Cardiac muscle cell (in vitro differentiated cells and primary cell): ENCODE measurements around the gene GTF2IRD1. TPM values are rescaled to one million over a fixed set of nuclear protein-coding genes. Genes with fewer than 3 reads are reported as not detected.
A peak's percentile ranks its signal among the peaks of the same experiment; 100 is the strongest.

Experiments used
- DNase-seq, 2 donors: peaks; one replicate each; pipeline versions ENCODE4 v3.0.0 to v3.0.0-alpha.2; 2010 to 2017; ENCODE audit warnings: low read depth in 1 of 2, low spot score in 1 of 2
- H3K27ac ChIP-seq: fragments of 200-600 bp; sonication (generic); 2 replicates; pipeline ENCODE4 v1.5.1; 2016
- H3K27me3 ChIP-seq: fragments of 200-600 bp; sonication (generic); 2 replicates; pipeline ENCODE4 v1.6.0; 2016; ENCODE audit warnings: control low read depth
- H3K36me3 ChIP-seq: fragments of 200-600 bp; sonication (generic); 2 replicates; pipeline ENCODE4 v1.5.1; 2016; ENCODE audit warnings: control low read depth
- H3K4me1 ChIP-seq: fragments of 200-600 bp; sonication (generic); 2 replicates; pipeline ENCODE4 v1.8.1; 2017; ENCODE audit warnings: low read depth, mild to moderate bottlenecking, mixed run types
- H3K4me3 ChIP-seq: fragments of 200-600 bp; sonication (generic); 2 replicates; pipeline ENCODE4 v1.5.1; 2016; ENCODE audit warnings: mild to moderate bottlenecking
- H3K9me3 ChIP-seq: fragments of 200-600 bp; sonication (generic); 2 replicates; pipeline ENCODE4 v1.5.1; 2017; ENCODE audit warnings: low read depth, mild to moderate bottlenecking, control low read depth
- polyA plus RNA-seq: library from polyadenylated mRNA; unstranded; fragments of >200 nt; fragmentation: Nextera tagmentation; extraction: Ambion mirVana; gene quantifications from 2 replicates; pipeline ENCODE4 v1.2.1, GENCODE V29; 2016
- total RNA-seq: library from RNA; depleted of rRNA; stranded (reverse); fragments of >200 nt; gene quantifications from 2 replicates; pipeline ENCODE4 v1.2.3, GENCODE V29; 2016
- TF ChIP-seq, protein P1 (sequence below): IDR thresholded peaks from 2 replicates; pipeline ENCODE4 v1.5.1; 2012; ENCODE audit warnings: low read depth, mild to moderate bottlenecking, low read length

The GTF2IRD1 gene
- total and polyA plus RNA-seq, 2 experiments from 2014 or later, result 29.6 to 51.4 TPM

DNA sequence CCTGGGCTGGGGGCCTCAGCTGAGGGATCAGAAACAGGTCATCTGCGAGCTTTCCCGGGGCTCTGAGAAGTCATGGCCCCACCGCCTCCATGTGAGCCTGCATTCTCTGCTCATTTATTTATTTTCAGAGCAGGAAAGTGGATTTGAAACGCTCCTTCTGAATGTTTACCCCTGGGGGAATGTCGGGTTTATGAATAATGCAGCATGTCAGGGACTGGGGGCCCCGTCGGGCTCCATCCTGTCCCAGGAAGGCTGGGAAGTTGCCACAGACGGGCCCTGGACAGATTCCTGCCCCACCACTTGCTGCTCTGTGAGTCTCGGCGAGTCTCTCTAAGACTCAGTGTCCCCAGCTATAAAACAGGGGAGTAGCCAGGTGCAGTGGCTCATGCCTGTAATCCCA, 11.9 kb upstream of the GTF2IRD1 start:
- no peaks in the 10 kb centered on the region for H3K9me3 ChIP-seq
- H3K27ac ChIP-seq, result no peak overlapping the region
- no peaks in the 10 kb centered on the region for H3K27me3 ChIP-seq
- TF ChIP-seq, protein P1, sequence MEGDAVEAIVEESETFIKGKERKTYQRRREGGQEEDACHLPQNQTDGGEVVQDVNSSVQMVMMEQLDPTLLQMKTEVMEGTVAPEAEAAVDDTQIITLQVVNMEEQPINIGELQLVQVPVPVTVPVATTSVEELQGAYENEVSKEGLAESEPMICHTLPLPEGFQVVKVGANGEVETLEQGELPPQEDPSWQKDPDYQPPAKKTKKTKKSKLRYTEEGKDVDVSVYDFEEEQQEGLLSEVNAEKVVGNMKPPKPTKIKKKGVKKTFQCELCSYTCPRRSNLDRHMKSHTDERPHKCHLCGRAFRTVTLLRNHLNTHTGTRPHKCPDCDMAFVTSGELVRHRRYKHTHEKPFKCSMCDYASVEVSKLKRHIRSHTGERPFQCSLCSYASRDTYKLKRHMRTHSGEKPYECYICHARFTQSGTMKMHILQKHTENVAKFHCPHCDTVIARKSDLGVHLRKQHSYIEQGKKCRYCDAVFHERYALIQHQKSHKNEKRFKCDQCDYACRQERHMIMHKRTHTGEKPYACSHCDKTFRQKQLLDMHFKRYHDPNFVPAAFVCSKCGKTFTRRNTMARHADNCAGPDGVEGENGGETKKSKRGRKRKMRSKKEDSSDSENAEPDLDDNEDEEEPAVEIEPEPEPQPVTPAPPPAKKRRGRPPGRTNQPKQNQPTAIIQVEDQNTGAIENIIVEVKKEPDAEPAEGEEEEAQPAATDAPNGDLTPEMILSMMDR, result no peak
- H3K4me1 ChIP-seq, result no peaks in the 10 kb centered on the region
- no peaks in the 10 kb centered on the region for H3K36me3 ChIP-seq
- H3K4me3 ChIP-seq, result no peak overlapping the region
- DNase-seq, result no peak

DNA sequence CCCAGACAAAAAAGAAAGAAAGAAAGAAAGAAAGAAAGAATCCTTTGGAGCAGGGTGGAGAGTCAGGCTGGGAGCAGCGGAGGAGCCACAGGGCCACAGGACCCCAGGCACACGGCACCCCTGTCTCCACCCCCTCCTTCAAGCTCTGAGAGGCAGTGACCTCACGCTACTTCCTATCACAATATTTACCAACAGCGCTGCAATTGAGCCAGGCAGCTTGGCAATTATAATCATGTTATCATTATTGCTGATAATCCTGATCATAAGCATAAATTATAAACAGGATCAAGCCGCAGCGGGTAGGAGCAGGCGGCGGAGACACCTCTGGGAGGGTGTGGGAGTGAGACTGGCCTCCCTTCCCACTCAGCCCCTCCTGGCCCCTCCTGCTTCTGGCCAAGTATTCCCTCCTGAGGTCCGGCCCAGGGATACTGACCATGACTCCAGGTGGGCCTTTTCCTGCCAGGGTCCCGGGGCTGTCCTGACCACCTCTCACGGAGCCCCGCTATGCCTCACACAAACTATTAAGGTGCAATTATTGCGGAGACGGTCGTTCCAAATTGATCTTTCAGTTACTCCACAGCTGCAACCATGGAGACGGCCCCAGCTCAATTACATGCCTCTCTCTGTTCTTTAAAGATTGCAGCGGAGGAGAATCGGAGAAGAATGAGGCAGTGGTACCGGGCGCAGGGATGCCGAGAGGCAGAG, 10.0 kb upstream of the GTF2IRD1 start:
- Histone ChIP-seq H3K36me3 (no peaks in the 10 kb centered on the region), H3K27ac (no peak overlapping the region), H3K4me3 (no peak overlapping the region), H3K9me3 (no peaks in the 10 kb centered on the region), H3K27me3 (no peaks in the 10 kb centered on the region), H3K4me1 (no peaks in the 10 kb centered on the region)
- TF ChIP-seq, protein P1, result no peak
- no peak for DNase-seq

DNA sequence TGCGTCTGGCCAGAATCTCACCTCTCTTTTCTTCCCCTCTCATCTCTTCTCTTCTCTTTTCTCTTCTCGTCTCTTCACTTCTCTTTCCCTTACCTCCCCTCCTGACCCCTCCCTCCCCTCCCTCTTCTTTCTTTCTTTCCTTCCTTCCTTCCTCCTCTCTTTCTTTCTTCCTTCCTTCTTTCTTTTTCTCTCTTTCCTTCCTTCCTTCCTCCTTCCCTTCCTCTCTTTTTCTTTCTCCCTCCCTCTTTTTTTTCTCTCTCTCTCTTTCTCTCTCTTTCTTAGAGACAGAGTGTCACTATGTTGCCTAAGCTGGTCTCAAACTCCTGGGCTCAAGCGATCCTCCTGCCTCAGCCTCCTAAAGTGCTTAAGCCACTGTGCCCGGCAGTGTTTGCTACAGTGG, 4.6 kb upstream of the GTF2IRD1 start:
- Histone ChIP-seq H3K9me3 (no peaks in the 10 kb centered on the region), H3K27ac (no peak overlapping the region), H3K36me3 (no peaks in the 10 kb centered on the region), H3K4me3 (no peak overlapping the region), H3K27me3 (no peaks in the 10 kb centered on the region), H3K4me1 (no peaks in the 10 kb centered on the region)
- no peak for DNase-seq
- TF ChIP-seq, protein P1, result no peak

DNA sequence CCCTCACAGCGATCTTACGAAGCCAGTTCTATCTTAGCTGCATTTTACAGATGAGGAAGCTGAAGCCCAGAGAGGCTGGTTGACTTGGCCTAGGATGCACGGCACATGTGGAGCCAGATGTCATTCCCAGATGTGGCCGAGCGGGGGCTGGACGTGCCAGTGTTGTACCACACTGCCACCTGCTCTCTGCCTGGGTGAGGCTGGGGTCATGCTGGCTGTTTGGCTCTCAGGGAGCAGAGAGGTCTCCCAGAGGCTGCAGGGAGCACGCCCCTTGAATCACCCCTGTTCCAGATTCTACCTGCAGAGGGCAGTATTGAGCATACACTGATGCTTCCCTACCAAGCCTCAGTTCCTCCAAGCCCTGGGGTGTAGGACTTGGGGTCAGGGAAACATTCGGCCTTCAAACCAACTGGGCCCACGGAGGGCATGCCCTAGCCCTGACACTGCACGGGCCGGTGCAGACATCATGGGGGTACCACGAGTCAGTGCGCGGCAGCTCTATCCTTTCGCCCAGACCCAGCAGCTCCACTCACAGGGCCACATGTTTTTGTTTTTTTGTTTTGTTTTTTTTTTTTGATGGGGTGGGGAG, 3.8 kb upstream of the GTF2IRD1 start:
- Histone ChIP-seq H3K9me3 (no peaks in the 10 kb centered on the region), H3K4me1 (peaks cover under 1% of the 10 kb centered on the region), H3K27ac (no peak overlapping the region), H3K36me3 (no peaks in the 10 kb centered on the region), H3K27me3 (no peaks in the 10 kb centered on the region), H3K4me3 (no peak overlapping the region)
- TF ChIP-seq, protein P1, result peak; percentile 88
- peak; percentile 64 to 69 for DNase-seq

DNA sequence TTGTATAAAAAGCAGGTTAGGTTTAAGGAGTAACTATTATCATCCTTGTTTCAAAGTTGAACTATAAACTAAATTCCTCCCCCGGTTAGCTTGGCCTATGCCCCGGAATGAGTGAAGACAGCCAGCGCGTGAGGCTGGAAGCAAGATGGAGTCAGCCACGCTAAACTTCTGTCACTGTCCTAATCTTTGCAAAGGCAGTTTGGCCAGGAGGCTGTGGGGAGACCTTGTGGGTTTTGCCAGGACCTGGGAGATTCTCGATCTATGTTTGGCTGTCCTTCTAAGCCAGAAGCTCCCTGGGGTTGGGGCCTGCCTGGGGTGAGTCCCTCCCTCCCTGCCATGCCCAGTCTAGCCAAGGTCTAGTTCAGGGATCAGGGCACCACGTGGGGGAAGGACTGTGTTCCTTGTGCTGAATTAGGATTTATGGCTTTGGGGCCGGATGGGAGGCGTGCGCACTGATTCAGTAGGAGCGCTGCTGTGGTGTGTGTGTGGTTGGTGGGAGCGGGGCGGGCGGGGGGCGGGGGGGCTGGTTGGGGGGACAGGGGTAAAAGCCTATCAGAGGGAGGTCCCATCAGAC, 871 bp upstream of the GTF2IRD1 start:
- H3K27ac ChIP-seq, result peak overlapping the region; percentile 2
- TF ChIP-seq, protein P1, result no peak
- H3K36me3 ChIP-seq, result no peaks in the 10 kb centered on the region
- no peak overlapping the region for H3K4me3 ChIP-seq
- H3K27me3 ChIP-seq, result no peaks in the 10 kb centered on the region
- peak in 1 of 2 donors; percentile 36 for DNase-seq
- no peaks in the 10 kb centered on the region for H3K9me3 ChIP-seq
- H3K4me1 ChIP-seq, result peaks cover 12% of the 10 kb centered on the region
